Fibroblast of the aortic adventitia (primary cell): ENCODE results near the gene MGME1. TPM values are rescaled to one million over a fixed set of nuclear protein-coding genes. Genes with fewer than 3 reads are reported as not detected.
A peak's percentile ranks its signal among the peaks of the same experiment; 100 is the strongest.

Experiments
- DNase-seq: peaks from one replicate; pipeline ENCODE4 v3.0.0-alpha.2; 2010; ENCODE audit warnings: low read depth
- H3K4me3 ChIP-seq: 2 replicates; pipeline ENCODE4 v1.5.1; 2011; ENCODE audit warnings: low read depth, mild to moderate bottlenecking, control low read depth, low read length, moderate library complexity
- total RNA-seq: library from RNA; depleted of rRNA; stranded (reverse); fragments of >200 nt; gene quantifications from 2 replicates; pipeline ENCODE4 v1.2.3, GENCODE V29; 2012; ENCODE audit warnings: low replicate concordance
- TF ChIP-seq, protein P1 (sequence below): IDR thresholded peaks from 2 replicates; pipeline ENCODE4 v1.5.1; 2011; ENCODE audit warnings: mild to moderate bottlenecking, low read length, control low read depth, inconsistent platforms; ENCODE audit not compliant: insufficient read depth

MGME1 gene
- total RNA-seq, 1 donor: 18.6 TPM

DNA sequence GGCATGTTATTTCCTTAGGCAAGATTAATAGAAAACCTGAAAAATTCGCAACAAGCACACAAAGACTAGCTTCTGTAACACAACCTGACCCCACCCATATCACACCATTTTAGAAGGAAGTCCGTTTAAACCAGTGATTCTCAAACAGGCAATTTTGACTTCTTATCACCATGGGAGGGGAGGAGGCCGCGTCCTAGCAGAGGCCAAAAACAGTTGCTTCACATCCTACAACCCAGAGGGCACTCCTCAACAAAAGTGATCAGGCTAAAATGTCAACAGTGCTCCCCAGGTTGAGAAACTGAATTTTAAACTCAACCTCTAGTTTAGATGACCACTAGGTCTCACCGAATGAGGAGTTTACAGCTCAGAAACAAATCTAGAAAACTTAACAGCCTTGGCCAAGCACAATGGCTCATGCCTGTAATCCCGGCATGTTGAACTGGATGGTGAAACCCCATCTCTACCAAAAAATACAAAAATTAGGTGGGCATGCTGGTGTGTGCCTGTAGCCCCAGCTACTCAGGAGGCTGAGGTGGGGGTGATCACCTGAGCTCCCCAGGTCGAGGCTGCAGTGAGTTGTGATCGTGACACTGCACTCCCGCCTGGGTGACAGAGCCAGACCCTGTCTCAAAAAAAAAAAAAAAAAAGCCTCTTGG is 3.6 kb upstream of the MGME1 start:
- DNase-seq: no peak
- TF ChIP-seq, protein P1, sequence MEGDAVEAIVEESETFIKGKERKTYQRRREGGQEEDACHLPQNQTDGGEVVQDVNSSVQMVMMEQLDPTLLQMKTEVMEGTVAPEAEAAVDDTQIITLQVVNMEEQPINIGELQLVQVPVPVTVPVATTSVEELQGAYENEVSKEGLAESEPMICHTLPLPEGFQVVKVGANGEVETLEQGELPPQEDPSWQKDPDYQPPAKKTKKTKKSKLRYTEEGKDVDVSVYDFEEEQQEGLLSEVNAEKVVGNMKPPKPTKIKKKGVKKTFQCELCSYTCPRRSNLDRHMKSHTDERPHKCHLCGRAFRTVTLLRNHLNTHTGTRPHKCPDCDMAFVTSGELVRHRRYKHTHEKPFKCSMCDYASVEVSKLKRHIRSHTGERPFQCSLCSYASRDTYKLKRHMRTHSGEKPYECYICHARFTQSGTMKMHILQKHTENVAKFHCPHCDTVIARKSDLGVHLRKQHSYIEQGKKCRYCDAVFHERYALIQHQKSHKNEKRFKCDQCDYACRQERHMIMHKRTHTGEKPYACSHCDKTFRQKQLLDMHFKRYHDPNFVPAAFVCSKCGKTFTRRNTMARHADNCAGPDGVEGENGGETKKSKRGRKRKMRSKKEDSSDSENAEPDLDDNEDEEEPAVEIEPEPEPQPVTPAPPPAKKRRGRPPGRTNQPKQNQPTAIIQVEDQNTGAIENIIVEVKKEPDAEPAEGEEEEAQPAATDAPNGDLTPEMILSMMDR: no peak
- peak overlapping the region; percentile 22 for H3K4me3 ChIP-seq

DNA sequence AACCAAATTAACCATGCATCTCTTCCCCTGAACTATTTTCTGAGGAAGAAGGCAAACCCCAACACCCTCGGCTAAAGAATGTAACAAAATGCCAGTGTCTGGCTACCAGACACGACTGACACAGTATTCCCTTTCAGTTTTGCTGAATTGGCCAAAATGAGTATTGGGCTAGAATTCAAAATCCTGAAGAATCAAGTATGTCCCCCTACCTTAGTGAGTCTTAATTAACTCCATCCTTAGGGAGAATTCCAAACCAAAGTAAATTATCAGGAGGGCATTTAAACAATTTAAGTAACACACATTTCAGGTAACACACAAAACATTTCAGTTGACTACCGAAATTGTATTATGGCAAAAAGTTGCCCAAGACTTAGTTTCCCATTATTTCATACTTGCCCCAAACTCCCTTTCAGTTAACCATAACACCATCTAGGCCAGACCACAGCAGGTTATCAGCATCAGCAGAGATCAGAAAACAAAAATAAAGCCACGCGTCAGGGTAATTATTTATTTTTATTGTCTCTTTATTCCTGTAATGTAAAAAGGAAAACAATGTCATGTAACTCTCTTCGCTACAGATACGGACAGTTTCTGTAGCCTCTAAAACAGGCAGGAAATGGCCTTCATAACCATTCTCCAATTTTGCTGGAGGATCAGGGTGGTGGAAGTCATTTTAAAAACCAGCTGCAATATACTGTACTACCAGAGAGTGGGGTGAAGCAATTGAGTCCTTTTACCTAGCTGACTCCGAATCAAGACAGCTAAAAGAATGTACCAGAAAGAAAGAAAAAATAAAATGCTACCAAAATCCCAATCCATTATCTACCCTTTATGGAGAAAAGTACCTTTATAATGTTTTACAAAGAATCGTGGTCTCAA is 2.1 kb upstream of the MGME1 start:
- peak overlapping the region; percentile 87 for H3K4me3 ChIP-seq
- TF ChIP-seq, protein P1: peak; percentile 52
- peak; percentile 61 for DNase-seq

DNA sequence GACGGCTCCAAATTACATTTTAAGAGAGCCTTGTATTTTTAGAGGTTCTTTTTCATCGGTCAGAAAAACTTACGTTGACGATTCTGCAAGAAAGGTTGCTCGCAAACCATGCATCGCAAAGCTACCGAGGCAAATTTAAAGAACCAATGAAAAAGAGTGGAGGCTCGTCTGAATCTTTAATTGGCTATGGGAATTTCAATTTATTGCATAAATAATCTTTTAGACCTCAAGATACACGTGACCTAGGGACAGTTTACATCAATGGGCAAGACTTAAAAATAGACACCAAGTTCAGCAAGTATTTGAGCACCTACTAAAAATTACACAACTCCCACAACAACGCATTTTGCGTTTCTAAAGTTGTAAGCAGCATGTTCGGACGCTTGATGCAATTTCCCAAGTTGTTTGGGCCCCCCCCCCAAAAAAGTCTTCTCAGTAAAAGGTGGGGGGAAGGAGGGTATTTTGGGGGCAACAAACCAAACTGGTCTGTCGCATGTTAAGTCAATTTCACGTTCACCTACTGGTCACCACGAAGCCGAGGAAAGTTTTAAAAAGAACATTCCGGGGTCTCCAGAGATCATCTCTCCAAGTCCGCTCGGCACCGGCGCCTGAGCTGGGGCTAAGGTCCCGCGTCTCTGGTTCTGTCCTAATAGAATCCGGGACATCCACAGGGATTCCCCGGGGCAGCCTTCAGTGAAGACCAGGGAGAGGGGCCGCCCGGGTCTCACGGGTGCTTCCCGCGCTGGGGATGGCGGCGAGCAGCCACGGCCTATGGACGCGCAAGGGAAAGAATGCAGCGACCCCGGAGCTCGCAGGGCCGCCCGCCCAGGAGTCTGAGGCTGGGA is 1.1 kb upstream of the MGME1 start:
- TF ChIP-seq, protein P1: no peak
- peak; percentile 66 for DNase-seq
- peak overlapping the region; percentile 87 for H3K4me3 ChIP-seq

DNA sequence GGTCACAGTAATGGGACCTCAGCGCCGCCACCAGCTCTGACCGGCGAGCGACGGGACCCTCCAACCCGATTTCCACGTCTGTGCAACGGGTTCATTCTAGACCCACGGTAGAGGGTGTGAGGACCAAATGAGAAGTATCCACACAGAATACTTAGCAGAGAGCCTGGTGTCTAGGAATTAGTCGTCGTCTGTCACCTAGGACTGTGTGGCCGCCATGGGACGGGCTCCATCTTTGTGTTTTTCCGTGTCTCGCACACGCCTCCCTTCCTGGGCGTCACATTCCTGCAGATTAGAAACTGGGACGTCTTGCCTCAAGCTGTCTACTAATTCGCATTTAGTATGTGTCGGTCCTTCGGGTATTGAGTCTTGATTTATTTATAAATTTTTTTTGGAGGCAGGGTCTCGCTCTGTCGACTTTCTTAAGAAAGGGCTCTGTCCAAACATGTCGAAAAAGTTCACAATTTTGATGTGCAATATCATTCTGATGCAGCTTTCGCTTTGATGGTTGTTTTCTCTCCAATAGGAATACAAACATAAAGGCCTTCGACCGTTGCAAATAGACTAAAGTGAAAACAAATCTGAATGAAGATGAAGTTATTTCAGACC is 563 bp downstream of the MGME1 start:
- DNase-seq: no peak
- TF ChIP-seq, protein P1: no peak
- peak overlapping the region; percentile 95 for H3K4me3 ChIP-seq

DNA sequence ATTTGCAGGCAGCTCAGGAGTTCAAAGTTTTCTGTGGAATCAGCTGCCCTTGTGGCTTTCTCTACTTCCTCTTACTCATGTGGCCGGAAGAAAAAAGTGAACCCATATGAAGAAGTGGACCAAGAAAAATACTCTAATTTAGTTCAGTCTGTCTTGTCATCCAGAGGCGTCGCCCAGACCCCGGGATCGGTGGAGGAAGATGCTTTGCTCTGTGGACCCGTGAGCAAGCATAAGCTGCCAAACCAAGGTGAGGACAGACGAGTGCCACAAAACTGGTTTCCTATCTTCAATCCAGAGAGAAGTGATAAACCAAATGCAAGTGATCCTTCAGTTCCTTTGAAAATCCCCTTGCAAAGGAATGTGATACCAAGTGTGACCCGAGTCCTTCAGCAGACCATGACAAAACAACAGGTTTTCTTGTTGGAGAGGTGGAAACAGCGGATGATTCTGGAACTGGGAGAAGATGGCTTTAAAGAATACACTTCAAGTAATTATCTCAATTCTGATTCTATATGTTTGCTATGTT is 1.1 kb downstream of the MGME1 start:
- DNase-seq: no peak
- H3K4me3 ChIP-seq: peak overlapping the region; percentile 95
- TF ChIP-seq, protein P1: no peak
